Thymus (tissue), 11 donors: ENCODE results near the gene CD300LF. TPM values are rescaled to one million over a fixed set of nuclear protein-coding genes. Genes with fewer than 3 reads are reported as not detected.

Experiments
- DNase-seq, 9 donors: peaks; one replicate each; pipeline ENCODE4 v3.0.0-alpha.2; 2013; ENCODE audit warnings: low spot score in 9 of 9, low read depth in 6 of 9, missing footprints in 1 of 9
- H3K27ac ChIP-seq, 2 donors: one replicate each; pipeline ENCODE4 v1.5.1; 2013; ENCODE audit warnings: control low read depth in 1 of 2, low read depth in 1 of 2, low read length in 1 of 2, mild to moderate bottlenecking in 1 of 2, moderate library complexity in 1 of 2
- H3K27me3 ChIP-seq, 2 donors: one replicate each; pipeline ENCODE4 v1.5.1; 2013; ENCODE audit warnings: low read length in 1 of 2; ENCODE audit not compliant: control insufficient read depth in 2 of 2, insufficient read depth in 1 of 2
- H3K36me3 ChIP-seq, 2 donors: one replicate each; pipeline ENCODE4 v1.5.1; 2013; ENCODE audit warnings: low read length in 1 of 2, mild to moderate bottlenecking in 1 of 2, moderate library complexity in 1 of 2; ENCODE audit not compliant: control insufficient read depth in 2 of 2, insufficient read depth in 2 of 2
- H3K4me1 ChIP-seq, 2 donors: one replicate each; pipeline ENCODE4 v1.5.1; 2013; ENCODE audit warnings: low read length in 2 of 2; ENCODE audit not compliant: control insufficient read depth in 2 of 2, insufficient read depth in 2 of 2
- H3K4me3 ChIP-seq, 2 donors: one replicate each; pipeline ENCODE4 v1.5.1; 2013; ENCODE audit warnings: low read length in 2 of 2, control low read depth in 1 of 2, mild to moderate bottlenecking in 1 of 2
- H3K9me3 ChIP-seq, 2 donors: one replicate each; pipeline ENCODE4 v1.5.1; 2013; ENCODE audit warnings: low read length in 1 of 2, mild to moderate bottlenecking in 1 of 2; ENCODE audit not compliant: control insufficient read depth in 2 of 2, insufficient read depth in 1 of 2
- WGBS: extraction: QIAGEN DNeasy Blood & Tissue Kit; methylation state at CpG from one replicate; pipeline ENCODE4 v1.1.7; 2013; 5-methylcytosine and 5-hydroxymethylcytosine counted together
- polyA plus RNA-seq: library from polyadenylated mRNA; stranded (reverse); fragments of 200-250 nt; gene quantifications from one replicate; pipeline ENCODE4 v1.2.3, GENCODE V29; 2013
- total RNA-seq: library from RNA; stranded (reverse); fragments of 120-200 nt; gene quantifications from one replicate; pipeline ENCODE4 v1.2.4, GENCODE V29; 2013
- donor health status: healthy.

The CD300LF gene
- total and polyA plus RNA-seq, 2 donors: 3.4 to 6.0 TPM

DNA sequence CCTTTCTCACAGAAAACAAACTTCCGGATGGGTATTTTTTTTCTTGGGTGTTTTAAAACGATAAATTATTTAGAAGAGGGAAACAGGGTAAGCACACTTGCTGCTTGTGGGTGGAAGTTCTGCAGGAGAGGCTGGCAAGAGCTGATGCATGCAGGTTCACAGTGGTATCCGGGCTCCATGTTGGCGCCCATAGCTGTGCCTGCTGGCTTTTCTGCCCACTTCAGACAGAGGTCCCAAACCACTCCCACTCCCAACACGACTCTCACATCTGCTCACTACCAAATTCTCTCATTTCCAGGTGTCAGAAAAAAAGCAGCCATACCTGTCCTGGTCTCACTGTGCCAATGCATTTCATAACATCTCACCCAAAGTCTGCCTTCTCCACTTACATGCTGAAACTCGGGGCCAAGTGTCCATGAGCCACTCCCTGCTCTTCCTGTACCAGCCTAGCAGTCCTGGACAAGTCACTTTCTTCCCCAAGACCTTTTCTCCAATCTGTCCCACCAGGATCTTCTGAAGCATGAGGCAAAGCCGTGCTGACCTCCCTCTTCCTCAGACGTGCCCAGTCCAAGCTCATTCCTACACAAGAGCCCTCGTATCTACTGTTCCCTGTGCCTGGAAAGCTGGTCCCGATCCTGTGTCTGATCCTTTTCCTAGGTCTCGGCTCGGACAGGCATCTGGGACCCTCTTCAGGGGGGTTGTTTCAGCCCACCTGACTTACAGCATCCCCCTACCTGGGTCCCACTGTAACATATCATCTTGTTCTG lies 1.5 kb downstream of the CD300LF start:
- Histone ChIP-seq H3K4me1 (no peaks in the 10 kb centered on the region), H3K27me3 (no peaks in the 10 kb centered on the region), H3K27ac (no peak overlapping the region), H3K4me3 (no peak overlapping the region), H3K9me3 (no peaks in the 10 kb centered on the region), H3K36me3 (no peaks in the 10 kb centered on the region)
- 51% methylated on average over 12 of the region's 12 CpGs for WGBS
- no peak for DNase-seq

DNA sequence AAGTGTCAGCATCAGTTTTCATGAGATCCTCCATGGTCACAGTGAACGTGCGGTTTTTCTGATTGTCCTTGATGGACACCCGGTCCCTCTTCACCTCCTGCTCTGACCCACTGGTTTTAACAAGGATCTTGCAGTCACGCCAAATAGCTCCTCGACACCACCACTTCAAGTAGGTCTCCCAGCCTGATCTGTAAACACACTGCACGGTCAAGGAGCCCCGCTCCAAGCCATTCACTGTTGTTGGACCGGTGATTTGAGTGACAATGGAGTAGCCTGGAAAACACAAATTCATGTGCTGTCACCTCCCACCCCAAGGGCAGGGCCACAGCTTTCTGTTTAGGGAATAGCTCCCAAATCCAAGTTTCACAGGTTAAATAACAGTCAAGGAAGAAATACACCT lies 8.2 kb downstream of the CD300LF start:
- DNase-seq: no peak
- Histone ChIP-seq H3K27ac (no peak overlapping the region), H3K4me3 (no peak overlapping the region), H3K36me3 (no peaks in the 10 kb centered on the region), H3K9me3 (no peaks in the 10 kb centered on the region), H3K4me1 (no peaks in the 10 kb centered on the region), H3K27me3 (peaks cover 0 to 3% of the 10 kb centered on the region in 2 donors)
- WGBS: 97% methylated on average over 8 of the region's 8 CpGs

DNA sequence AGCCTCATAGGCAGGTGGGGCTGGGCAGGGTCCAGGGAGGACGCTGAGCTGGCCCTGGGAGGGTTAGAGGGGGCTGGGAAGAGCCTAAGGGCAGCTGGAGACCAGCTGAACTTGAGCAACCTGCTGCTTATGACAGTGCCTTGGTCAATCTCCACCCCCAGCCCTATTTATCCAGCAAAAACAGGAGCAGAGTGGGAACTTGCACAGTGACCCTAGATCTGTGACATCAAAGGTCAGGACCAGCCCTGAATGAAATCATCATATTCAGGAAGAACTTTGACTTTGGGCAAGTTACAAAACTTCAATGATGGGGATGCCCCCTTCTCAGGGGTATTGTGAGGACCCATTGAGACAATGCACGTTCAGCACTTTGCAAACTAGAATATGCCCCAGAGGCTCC lies 9.4 kb downstream of the CD300LF start:
- Histone ChIP-seq H3K4me1 (no peaks in the 10 kb centered on the region), H3K27ac (no peak overlapping the region), H3K4me3 (no peak overlapping the region), H3K36me3 (no peaks in the 10 kb centered on the region), H3K9me3 (no peaks in the 10 kb centered on the region), H3K27me3 (peaks cover 0 to 3% of the 10 kb centered on the region in 2 donors)
- WGBS: 90% methylated on average over 2 of the region's 2 CpGs
- no peak for DNase-seq

DNA sequence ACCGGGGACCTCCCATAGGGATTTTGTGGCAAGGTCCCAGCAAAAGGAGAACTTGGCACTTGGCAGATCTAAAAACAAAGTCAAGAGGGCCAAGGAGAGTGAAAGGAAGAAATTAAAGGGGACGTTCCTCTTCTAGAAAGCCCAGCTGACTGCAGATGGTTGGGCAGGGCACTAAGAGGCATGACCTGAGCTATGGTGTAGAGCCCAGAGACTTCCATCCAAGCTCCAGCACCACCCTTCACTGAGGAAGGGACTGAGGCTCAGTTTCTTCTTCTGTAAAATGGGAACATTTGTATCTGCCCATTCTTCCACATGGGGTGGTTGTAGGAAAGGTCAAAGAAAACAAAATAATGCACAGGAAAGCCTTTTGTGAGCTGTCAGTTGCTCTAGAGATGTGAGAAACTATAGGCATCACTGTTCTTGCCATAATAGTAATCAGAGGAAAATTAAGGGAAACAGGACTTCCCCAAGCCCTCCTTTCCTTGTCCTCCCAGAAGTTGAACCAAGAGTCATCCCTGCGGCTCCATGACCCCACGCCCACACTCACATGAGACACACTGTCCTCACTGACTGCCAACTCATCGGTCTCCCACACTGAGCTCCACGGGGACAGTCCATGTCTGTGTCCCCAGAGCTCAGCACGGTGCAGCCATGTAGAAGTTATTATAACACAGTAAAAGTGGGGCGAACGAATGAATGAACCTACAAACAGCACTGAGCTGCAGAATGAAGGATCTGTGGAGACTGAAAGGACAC lies 10.4 kb downstream of the CD300LF start:
- no peaks in the 10 kb centered on the region for H3K36me3 ChIP-seq
- H3K4me1 ChIP-seq: no peaks in the 10 kb centered on the region
- H3K9me3 ChIP-seq: no peaks in the 10 kb centered on the region
- H3K27ac ChIP-seq: no peak overlapping the region
- H3K27me3 ChIP-seq: peaks cover 0 to 3% of the 10 kb centered on the region in 2 donors
- 95% methylated on average over 9 of the region's 9 CpGs for WGBS
- no peak for DNase-seq
- no peak overlapping the region for H3K4me3 ChIP-seq

DNA sequence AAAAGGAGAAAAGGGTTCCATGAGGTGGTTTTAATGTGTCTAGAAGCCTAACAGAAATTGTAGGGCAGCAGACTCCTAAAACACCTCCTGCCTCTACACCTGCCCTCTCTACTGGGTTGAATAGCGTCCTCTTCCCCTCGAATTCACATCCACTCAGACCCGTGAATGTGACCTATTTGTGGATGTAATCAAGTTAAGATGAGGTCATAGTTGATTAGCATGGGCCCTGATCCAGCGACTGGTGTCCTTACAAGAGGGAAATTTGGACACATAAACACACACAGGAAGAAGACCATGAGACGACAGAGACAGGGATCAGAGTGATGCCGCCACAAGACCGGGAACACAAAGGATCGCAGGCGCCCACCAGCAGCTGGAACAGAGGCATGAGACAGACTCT lies 13.5 kb downstream of the CD300LF start:
- Histone ChIP-seq H3K4me3 (no peak overlapping the region), H3K9me3 (no peaks in the 10 kb centered on the region), H3K4me1 (no peaks in the 10 kb centered on the region), H3K27ac (no peak overlapping the region), H3K36me3 (no peaks in the 10 kb centered on the region), H3K27me3 (peaks cover 0 to 5% of the 10 kb centered on the region in 2 donors)
- DNase-seq: no peak
- WGBS: 97% methylated on average over 9 of the region's 9 CpGs

DNA sequence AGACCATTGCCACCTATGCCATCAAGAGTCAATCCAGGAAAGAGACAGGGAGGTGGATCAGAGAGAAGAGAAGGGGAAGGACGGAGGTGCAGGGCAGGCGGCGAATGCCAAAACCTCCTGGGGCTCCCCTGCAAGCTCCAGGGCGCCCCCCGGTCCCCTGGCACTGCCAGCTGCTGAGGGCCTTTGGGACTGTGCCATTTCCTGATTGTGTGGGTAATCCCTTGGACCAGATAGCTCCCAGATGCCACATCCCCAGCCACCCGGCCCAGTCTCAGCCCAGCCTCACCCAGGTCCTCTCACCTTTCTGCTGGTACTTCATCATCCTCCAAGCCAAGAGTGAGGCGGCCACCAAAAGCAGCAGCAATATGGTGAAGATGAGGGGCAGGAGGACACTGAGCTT lies 14.7 kb downstream of the CD300LF start:
- H3K4me1 ChIP-seq: no peaks in the 10 kb centered on the region
- no peak overlapping the region for H3K4me3 ChIP-seq
- no peaks in the 10 kb centered on the region for H3K9me3 ChIP-seq
- WGBS: 97% methylated on average over 7 of the region's 7 CpGs
- H3K36me3 ChIP-seq: no peaks in the 10 kb centered on the region
- H3K27me3 ChIP-seq: peaks cover 0 to 4% of the 10 kb centered on the region in 2 donors
- H3K27ac ChIP-seq: no peak overlapping the region
- DNase-seq: no peak

DNA sequence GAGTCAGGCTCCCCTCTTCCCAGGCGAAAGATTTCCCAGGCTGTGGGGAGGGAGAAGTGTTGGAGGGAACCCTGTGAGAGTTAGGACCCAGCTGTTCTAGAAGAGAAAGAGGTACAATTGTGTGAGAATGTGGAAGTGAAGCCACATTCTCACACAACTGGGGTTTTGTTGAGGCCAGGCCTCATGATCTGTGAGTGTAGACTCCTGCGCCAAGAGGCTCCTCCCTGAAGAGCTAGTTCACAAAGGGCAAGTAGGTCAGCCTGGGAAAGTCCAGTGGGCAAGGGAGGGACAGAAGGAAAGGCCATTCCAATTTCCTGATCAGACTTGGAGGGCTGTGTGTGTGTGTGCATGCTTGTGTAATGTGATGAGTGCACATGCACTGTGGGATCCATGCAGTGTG lies 15.2 kb downstream of the CD300LF start:
- DNase-seq: no peak
- Histone ChIP-seq H3K4me1 (no peaks in the 10 kb centered on the region), H3K4me3 (no peak overlapping the region), H3K27ac (no peak overlapping the region), H3K36me3 (no peaks in the 10 kb centered on the region), H3K9me3 (no peaks in the 10 kb centered on the region), H3K27me3 (peaks cover 0 to 2% of the 10 kb centered on the region in 2 donors)
- 97% methylated on average over 2 of the region's 2 CpGs for WGBS

DNA sequence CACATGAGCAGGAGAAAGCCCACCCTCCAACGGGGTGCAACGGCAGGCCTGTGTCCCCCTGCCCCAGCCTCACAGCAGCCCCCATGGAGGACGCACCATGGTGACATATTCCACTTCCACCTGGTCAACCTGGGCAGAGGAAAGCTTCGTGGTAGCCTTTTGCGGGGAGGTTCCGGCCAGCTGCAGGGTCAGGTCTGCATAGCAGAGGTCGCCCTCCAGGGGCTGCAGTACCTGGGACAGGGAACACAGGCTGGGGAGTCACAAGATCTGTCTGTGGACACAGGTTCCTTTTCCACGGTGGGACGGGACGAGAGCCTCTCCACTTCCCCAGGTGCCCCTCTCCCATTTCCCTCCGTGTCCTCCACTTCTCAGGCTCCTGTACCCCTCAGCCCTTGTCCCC lies 17.1 kb downstream of the CD300LF start:
- Histone ChIP-seq H3K36me3 (no peaks in the 10 kb centered on the region), H3K4me1 (no peaks in the 10 kb centered on the region), H3K27ac (no peak overlapping the region), H3K4me3 (no peak overlapping the region), H3K9me3 (no peaks in the 10 kb centered on the region), H3K27me3 (peaks cover 0 to 2% of the 10 kb centered on the region in 2 donors)
- WGBS: 97% methylated on average over 11 of the region's 11 CpGs
- DNase-seq: no peak

DNA sequence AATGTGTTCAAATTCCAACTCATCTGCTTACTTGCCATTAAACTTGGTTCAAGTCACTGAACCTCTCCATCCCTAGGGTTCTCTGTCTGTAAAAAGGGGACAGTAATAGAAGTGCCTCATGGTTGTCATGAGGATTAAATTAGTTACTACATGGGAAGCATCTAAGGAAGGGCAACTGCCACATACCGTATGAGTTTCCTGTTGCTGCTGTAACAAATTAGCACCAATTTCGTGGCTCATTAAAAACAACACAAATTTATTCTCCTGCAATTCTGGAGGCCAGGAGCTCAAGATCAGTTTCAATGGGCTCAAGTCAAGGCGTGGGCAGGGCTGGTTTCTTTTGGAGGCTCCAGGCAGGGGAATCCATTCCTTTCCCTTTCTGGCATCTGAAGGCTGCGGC lies 18.6 kb downstream of the CD300LF start:
- no peak for DNase-seq
- H3K27ac ChIP-seq: no peak overlapping the region
- no peak overlapping the region for H3K4me3 ChIP-seq
- no peaks in the 10 kb centered on the region for H3K9me3 ChIP-seq
- H3K36me3 ChIP-seq: no peaks in the 10 kb centered on the region
- H3K4me1 ChIP-seq: no peaks in the 10 kb centered on the region
- peaks cover 0 to 2% of the 10 kb centered on the region in 2 donors for H3K27me3 ChIP-seq
- 94% methylated on average over 4 of the region's 4 CpGs for WGBS
